RPMI7951 (cell line): Measurements from ENCODE around the gene OXGR1. TPM values are rescaled to one million over a fixed set of nuclear protein-coding genes. Genes with fewer than 3 reads are reported as not detected.

Experiments used
- DNase-seq: peaks from one replicate; pipeline ENCODE4 v3.0.0-alpha.2; 2012; ENCODE audit warnings: low read depth
- total RNA-seq: library from RNA; depleted of rRNA; stranded (reverse); fragments of >200 nt; shearing (Covaris generic); gene quantifications from 2 replicates; pipeline ENCODE4 v1.2.3, GENCODE V29; 2014; rRNA removed

The OXGR1 gene
- total RNA-seq, 1 experiment from 2014 or later: 0.24 TPM

GRCh38 chr13:96963786-96964475 lies 30.3 kb downstream of the OXGR1 start:
- no peak for DNase-seq

GRCh38 chr13:96960379-96960778 lies 33.9 kb downstream of the OXGR1 start:
- DNase-seq: no peak

GRCh38 chr13:96958286-96958891 lies 35.9 kb downstream of the OXGR1 start:
- DNase-seq: no peak

GRCh38 chr13:96952595-96952994 lies 41.7 kb downstream of the OXGR1 start:
- DNase-seq: no peak

- peak; percentile 22 for DNase-seq
Measured at GRCh38 chr13:96948127-96948526, 46.1 kb downstream of the OXGR1 start.

GRCh38 chr13:96947343-96947910 lies 46.8 kb downstream of the OXGR1 start:
- DNase-seq: no peak

GRCh38 chr13:96946709-96947311 lies 47.5 kb downstream of the OXGR1 start:
- no peak for DNase-seq

GRCh38 chr13:96940961-96941360 lies 53.3 kb downstream of the OXGR1 start:
- no peak for DNase-seq

GRCh38 chr13:96935901-96936300 lies 58.4 kb downstream of the OXGR1 start:
- no peak for DNase-seq

Other genes with a start within 250 kb of the OXGR1 start
- 40.8 and 49.4 TPM in 2 replicates for gene MBNL2, start 227.9 kb upstream of the OXGR1 start, total RNA-seq